SK-N-SH (cell line): ENCODE measurements around the gene KLK14.

ENCODE experiments used
- POLR2AphosphoS5 ChIP-seq: IDR thresholded peaks from 2 replicates; pipeline ENCODE4 v1.6.1; 2012; ENCODE audit warnings: low read depth, low read length
- TAF1 ChIP-seq: IDR thresholded peaks from 2 replicates; pipeline ENCODE4 v1.6.1; 2012; ENCODE audit warnings: low read depth, mild to moderate bottlenecking, low read length, moderate library complexity, borderline replicate concordance
- TCF12 ChIP-seq: IDR thresholded peaks from 2 replicates; pipeline ENCODE4 v1.4.0; 2012

DNA sequence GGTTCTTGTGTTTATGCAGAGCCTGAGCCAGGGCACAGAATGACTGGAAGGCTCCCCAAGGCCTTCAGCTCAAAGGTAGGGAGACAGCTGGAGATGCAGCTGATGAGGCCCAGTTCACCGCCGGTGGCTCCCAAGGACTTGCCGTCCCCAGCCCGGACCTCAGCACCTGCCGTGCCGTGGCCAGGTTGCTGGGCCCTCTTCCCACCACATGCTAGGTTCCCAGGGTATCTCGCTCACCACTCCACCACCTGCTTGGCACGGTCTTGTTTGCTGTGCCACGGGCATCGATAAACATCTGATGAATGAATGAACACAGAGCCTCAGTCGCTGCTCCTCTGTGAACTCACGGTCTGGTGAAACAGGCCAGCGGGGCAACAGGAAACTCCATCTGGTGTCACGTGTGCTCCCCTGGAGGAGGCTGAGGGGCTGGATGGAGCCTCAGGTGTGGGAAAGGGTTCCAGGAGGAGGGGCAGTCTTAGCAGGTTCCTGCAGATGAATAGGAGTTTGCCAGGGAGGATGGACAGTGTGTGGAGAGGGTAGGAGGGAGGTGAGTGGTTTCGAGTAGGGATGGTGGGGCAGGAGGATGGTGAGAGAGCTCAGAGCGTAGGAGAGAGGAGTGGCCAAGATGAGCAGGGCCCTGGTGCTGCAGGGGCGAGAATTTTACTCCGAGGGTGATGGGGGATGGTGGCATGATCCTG is 3.6 kb upstream of the KLK14 start:
- no peak for TF ChIP-seq TCF12
- TF ChIP-seq POLR2AphosphoS5 = no peak
- TF ChIP-seq TAF1 = no peak
